ENCODE results near the gene NFIB. TPM values are rescaled to one million over a fixed set of nuclear protein-coding genes. Genes with fewer than 3 reads are reported as not detected.

Gene NFIB
- total RNA-seq, 1 experiment from 2014 or later, result 0.61 TPM

GRCh38 chr9:14321517-14322130 is 7.7 kb upstream of the NFIB start:
- Mint-ChIP-seq H3K36me3 (ENCODE audit: insufficient read depth, unreplicated experiment) (no peaks in the 10 kb centered on the region), H3K27me3 (ENCODE audit: insufficient read depth, unreplicated experiment) (peaks cover 18% of the 10 kb centered on the region), H3K27ac (ENCODE audit: unreplicated experiment) (no peak overlapping the region), H3K4me3 (ENCODE audit: unreplicated experiment) (peak overlapping the region; percentile 69), H3K4me1 (ENCODE audit: low read depth, unreplicated experiment) (no peaks in the 10 kb centered on the region), H3K9me3 (ENCODE audit: unreplicated experiment) (no peaks in the 10 kb centered on the region)
- intact Hi-C loops (cut with micrococcal nuclease; ENCODE audit: unreplicated experiment), result loop anchor here (1.0 kb wide), 1 partner anchor 70 kb away; no protein-coding TSS in a partner anchor
- Histone ChIP-seq H3K4me3 (ENCODE audit: low read depth, low read length) (peak overlapping the region; percentile 52), H3K36me3 (ENCODE audit: control insufficient read depth, insufficient read depth, low read length) (no peaks in the 10 kb centered on the region), H3K4me1 (no peaks in the 10 kb centered on the region), H3K9me3 (no peaks in the 10 kb centered on the region), H3K27me3 (replicated peaks; ENCODE audit: control insufficient read depth, insufficient read depth, low read length) (no peaks in the 10 kb centered on the region; the same call in 1 of the 2 replicates)
- TF ChIP-seq CTCF (IDR thresholded peaks at IDR 0.05; ENCODE audit: insufficient read depth in 1 of 2, low read depth in 1 of 2, low read length in 1 of 2, severe bottlenecking in 1 of 2, unreplicated experiment in 1 of 2), result no peak
- POLR2A ChIA-PET, result no interaction called here
- BruUV-seq (replicated peaks), result no TSS peak
- DNase-seq, result no peak
- CTCF ChIA-PET, result no interaction called here

DNA sequence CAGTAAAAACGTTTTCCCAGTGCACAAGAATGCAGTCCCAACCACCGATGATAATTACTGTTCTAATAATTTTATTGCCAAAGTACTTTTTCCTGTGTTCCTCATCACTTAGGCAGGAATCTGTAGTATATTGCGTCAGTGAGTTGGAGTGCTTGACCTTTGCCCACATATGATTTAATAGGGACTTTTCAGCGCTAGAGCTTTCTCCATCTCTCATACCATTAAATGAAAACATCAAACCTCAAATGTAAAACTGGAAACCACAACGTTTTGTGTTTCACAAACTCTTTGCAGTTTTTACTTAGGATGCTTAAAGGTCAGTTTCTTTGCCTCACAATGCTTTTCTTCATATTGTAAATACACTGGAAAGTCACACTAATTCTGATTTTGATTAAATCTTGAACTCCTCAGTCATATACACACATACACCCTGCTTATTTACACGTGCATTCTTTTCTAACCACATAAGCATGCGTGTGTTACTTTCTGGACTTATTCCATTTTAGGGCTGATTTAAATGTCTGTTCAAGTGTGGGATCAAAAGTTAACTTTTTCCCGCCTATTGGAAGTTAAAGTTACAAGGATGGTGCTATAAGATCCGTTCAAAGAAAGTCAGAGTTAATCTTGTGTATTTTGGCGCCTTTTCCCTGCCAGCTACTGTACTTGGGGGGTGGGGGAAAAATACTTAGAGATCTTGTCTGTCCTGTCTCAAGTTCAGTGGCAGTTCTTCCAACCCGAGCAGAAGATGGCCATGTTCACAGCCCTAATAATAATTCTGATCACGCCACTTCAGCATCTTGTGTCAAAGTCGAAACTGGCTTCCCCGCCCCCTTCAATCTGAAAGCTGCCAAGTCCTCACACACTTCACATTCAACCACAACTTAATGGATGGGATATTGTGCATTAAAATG is 6.6 kb upstream of the NFIB start:
- Histone ChIP-seq H3K27me3 (replicated peaks; ENCODE audit: control insufficient read depth, insufficient read depth, low read length) (no peaks in the 10 kb centered on the region; the same call in 1 of the 2 replicates), H3K4me1 (no peaks in the 10 kb centered on the region; the same call in 1 of the 2 replicates), H3K36me3 (ENCODE audit: control insufficient read depth, insufficient read depth, low read length) (no peaks in the 10 kb centered on the region), H3K9me3 (no peaks in the 10 kb centered on the region), H3K4me3 (ENCODE audit: low read depth, low read length) (no peak overlapping the region)
- peaks cover 24% of the 10 kb centered on the region for H3K27me3 Mint-ChIP-seq (ENCODE audit: insufficient read depth, unreplicated experiment)
- ChIA-PET POLR2A (no interaction called here), CTCF (no interaction called here)
- intact Hi-C loops (cut with micrococcal nuclease; ENCODE audit: unreplicated experiment), result no loop called here
- no peak for DNase-seq
- no TSS peak for BruUV-seq (replicated peaks)
- H3K27ac Mint-ChIP-seq (ENCODE audit: unreplicated experiment), result no peak overlapping the region
- H3K4me3 Mint-ChIP-seq (ENCODE audit: unreplicated experiment), result peak overlapping the region; percentile 38
- no peak for TF ChIP-seq CTCF (IDR thresholded peaks at IDR 0.05; ENCODE audit: insufficient read depth in 1 of 2, low read depth in 1 of 2, low read length in 1 of 2, severe bottlenecking in 1 of 2, unreplicated experiment in 1 of 2)
- no peaks in the 10 kb centered on the region for H3K36me3 Mint-ChIP-seq (ENCODE audit: insufficient read depth, unreplicated experiment)
- H3K9me3 Mint-ChIP-seq (ENCODE audit: unreplicated experiment), result no peaks in the 10 kb centered on the region
- H3K4me1 Mint-ChIP-seq (ENCODE audit: low read depth, unreplicated experiment), result peaks cover 6% of the 10 kb centered on the region

DNA sequence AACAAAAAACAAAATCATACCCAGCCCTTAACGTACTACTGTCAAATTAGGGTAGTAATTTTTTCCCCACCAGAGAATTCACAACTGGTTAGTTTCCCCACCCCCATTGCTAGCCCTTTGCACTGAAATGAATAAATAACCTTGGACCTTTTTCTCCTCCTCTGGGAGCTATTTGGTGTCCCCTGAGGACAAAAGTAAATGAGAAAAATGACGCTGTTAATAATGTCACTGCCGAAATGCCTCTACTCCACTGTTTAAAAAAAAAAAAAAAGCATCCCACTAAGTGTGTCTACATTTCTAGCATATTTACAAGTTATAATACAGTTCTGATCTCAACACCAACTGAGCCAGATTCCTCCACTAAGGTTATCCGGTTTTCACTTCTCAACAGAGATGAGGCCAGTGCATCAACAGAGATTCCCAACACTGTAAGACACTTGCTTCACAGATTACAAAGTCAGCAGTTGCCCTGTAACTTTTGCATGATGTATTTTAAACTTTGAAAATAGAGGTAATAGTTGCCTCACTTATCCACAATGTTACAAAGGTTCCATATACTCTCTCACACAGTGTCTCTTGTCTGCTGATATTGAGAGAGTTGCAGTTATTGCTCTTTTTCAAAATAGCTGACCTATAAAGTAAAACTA is 5.1 kb upstream of the NFIB start:
- intact Hi-C loops (cut with micrococcal nuclease; ENCODE audit: unreplicated experiment), result no loop called here
- Histone ChIP-seq H3K36me3 (ENCODE audit: control insufficient read depth, insufficient read depth, low read length) (no peaks in the 10 kb centered on the region), H3K4me3 (ENCODE audit: low read depth, low read length) (no peak overlapping the region), H3K4me1 (no peaks in the 10 kb centered on the region; the same call in 1 of the 2 replicates), H3K27me3 (replicated peaks; ENCODE audit: control insufficient read depth, insufficient read depth, low read length) (peaks cover 1% of the 10 kb centered on the region), H3K9me3 (no peaks in the 10 kb centered on the region)
- Mint-ChIP-seq H3K27ac (ENCODE audit: unreplicated experiment) (no peak overlapping the region), H3K27me3 (ENCODE audit: insufficient read depth, unreplicated experiment) (peaks cover 28% of the 10 kb centered on the region), H3K4me3 (ENCODE audit: unreplicated experiment) (no peak overlapping the region), H3K4me1 (ENCODE audit: low read depth, unreplicated experiment) (peaks cover 6% of the 10 kb centered on the region), H3K9me3 (ENCODE audit: unreplicated experiment) (no peaks in the 10 kb centered on the region), H3K36me3 (ENCODE audit: insufficient read depth, unreplicated experiment) (no peaks in the 10 kb centered on the region)
- no TSS peak for BruUV-seq (replicated peaks)
- CTCF ChIA-PET, result no interaction called here
- no peak for DNase-seq
- POLR2A ChIA-PET, result no interaction called here
- TF ChIP-seq CTCF (IDR thresholded peaks at IDR 0.05; ENCODE audit: insufficient read depth in 1 of 2, low read depth in 1 of 2, low read length in 1 of 2, severe bottlenecking in 1 of 2, unreplicated experiment in 1 of 2), result no peak
